ENCODE data around the gene MPG.

The MPG gene

GRCh38 chr16:66309-67182 lies 11.5 kb upstream of the MPG start:
- DNase-seq (ENCODE audit: low read depth), result no peak

- DNase-seq (ENCODE audit: low read depth), result no peak
These were observed 10.7 kb upstream of the MPG start for GRCh38 chr16:67183-67791.

- DNase-seq (ENCODE audit: low read depth), result no peak
These were observed 9.9 kb upstream of the MPG start for GRCh38 chr16:67884-68789.

GRCh38 chr16:69181-69580 lies 8.8 kb upstream of the MPG start:
- no peak for DNase-seq (ENCODE audit: low read depth)

- DNase-seq (ENCODE audit: low read depth), result no peak
These were observed 6.8 kb upstream of the MPG start for GRCh38 chr16:71210-71539.

GRCh38 chr16:71540-72401 lies 6.3 kb upstream of the MPG start:
- DNase-seq (ENCODE audit: low read depth), result no peak

GRCh38 chr16:72561-73548 lies 5.2 kb upstream of the MPG start, which contains the start of gene RHBDF1:
Gene RHBDF1, minus strand, starts transcription at chr16:72631. Its CDS starts 7,616 bp downstream, at chr16:65015.
- DNase-seq (ENCODE audit: low read depth), result no peak

GRCh38 chr16:74051-74746 lies 3.8 kb upstream of the MPG start:
- no peak for DNase-seq (ENCODE audit: low read depth)

- no peak for DNase-seq (ENCODE audit: low read depth)
These were observed 3.2 kb upstream of the MPG start for GRCh38 chr16:74747-75334.

- no peak for DNase-seq (ENCODE audit: low read depth)
These were observed 2.2 kb upstream of the MPG start for GRCh38 chr16:75580-76501.

- no peak for DNase-seq (ENCODE audit: low read depth)
These were observed 1.3 kb upstream of the MPG start for GRCh38 chr16:76535-77272.

- no peak for DNase-seq (ENCODE audit: low read depth)
These were observed 685 bp upstream of the MPG start for GRCh38 chr16:77273-77806.

GRCh38 chr16:78444-79150 lies 572 bp downstream of the MPG start:
- DNase-seq (ENCODE audit: low read depth), result no peak

- DNase-seq (ENCODE audit: low read depth), result no peak
These were observed 1.4 kb downstream of the MPG start for GRCh38 chr16:79151-80054.

- no peak for DNase-seq (ENCODE audit: low read depth)
These were observed 5.1 kb downstream of the MPG start for GRCh38 chr16:83060-83603.

Data from non-pigmented ciliary epithelial cell (primary cell).